B cell (primary cell): ENCODE results near the gene ETV3. TPM values are rescaled to one million over a fixed set of nuclear protein-coding genes. Genes with fewer than 3 reads are reported as not detected.

Source experiments
- ATAC-seq: fragments of 200-7000 bp; cut with Tn5 transposase; one replicate; pipeline ENCODE4 v1.10.0; 2021; ENCODE audit warnings: low read depth, mild to moderate bottlenecking, moderate number of reproducible peaks, moderate library complexity
- CTCF ChIA-PET: fragments of 350-600 bp; sonication (Branson Sonifier 250); formaldehyde crosslinking; loops from one replicate; lab custom pipeline; 2021; ENCODE audit warnings: antibody characterized with exemption, inconsistent platforms; lab: Charles Lee
- POLR2A ChIA-PET: fragments of 350-600 bp; sonication (Branson Sonifier 250); formaldehyde crosslinking; loops from one replicate; lab custom pipeline; 2021; ENCODE audit warnings: antibody characterized with exemption; lab: Charles Lee
- DNase-seq: peaks from one replicate; pipeline ENCODE4 v3.0.0; 2013
- H2AFZ ChIP-seq: 2 replicates; pipeline ENCODE4 v1.6.1; 2012; ENCODE audit warnings: mild to moderate bottlenecking, low read depth, low read length; ENCODE audit not compliant: insufficient read depth, poor library complexity, severe bottlenecking
- H3K27ac ChIP-seq, 2 donors: 1 replicate in 1 of 2; 2 replicates in 1 of 2; pipeline ENCODE4 v1.5.1; 2012 to 2013; ENCODE audit warnings: low read length in 2 of 2, mild to moderate bottlenecking in 2 of 2, moderate library complexity in 1 of 2
- H3K27me3 ChIP-seq, 4 experiments: fragments of 200-600 bp in 1 of 4; sonication (generic) in 1 of 4; replicated peaks in 1 of 4; 1 replicate in 2 of 4; 2 replicates in 2 of 4; pipeline versions ENCODE4 v1.6.1 to v1.7.0; 2013 to 2016; ENCODE audit warnings: low read length in 3 of 4, mild to moderate bottlenecking in 2 of 4, mixed read lengths in 1 of 4, moderate library complexity in 1 of 4; ENCODE audit not compliant: insufficient read depth in 4 of 4, control insufficient read depth in 3 of 4; ENCODE audit errors: control extremely low read depth in 1 of 4
- H3K36me3 ChIP-seq, 2 experiments: replicated peaks in 1 of 2; 1 replicate in 1 of 2; 2 replicates in 1 of 2; pipeline versions ENCODE4 v1.6.1 to v1.7.1; 2013; ENCODE audit warnings: low read length in 1 of 2; ENCODE audit not compliant: insufficient read depth in 2 of 2, control insufficient read depth in 1 of 2; ENCODE audit errors: control extremely low read depth in 1 of 2, extremely low read depth in 1 of 2
- H3K4me1 ChIP-seq, 2 donors: fragments of 200-600 bp in 1 of 2; sonication (generic) in 1 of 2; 1 replicate in 1 of 2; 2 replicates in 1 of 2; pipeline versions ENCODE4 v1.5.1 to v1.6.1; 2013 to 2017; ENCODE audit warnings: low read length in 2 of 2; ENCODE audit not compliant: control insufficient read depth in 2 of 2, insufficient read depth in 2 of 2
- H3K4me2 ChIP-seq: replicated peaks from 2 replicates; pipeline ENCODE3; 2012; ENCODE audit warnings: mild to moderate bottlenecking, low read depth, low read length; ENCODE audit not compliant: poor library complexity, severe bottlenecking
- H3K4me3 ChIP-seq, 5 experiments: fragments of 200-600 bp in 1 of 5; sonication (generic) in 1 of 5; 1 replicate in 3 of 5; 2 replicates in 2 of 5; pipeline versions ENCODE4 v1.5.1 to v1.7.0; 2011 to 2016; ENCODE audit warnings: low read length in 4 of 5, mild to moderate bottlenecking in 4 of 5, low read depth in 2 of 5, control low read depth in 1 of 5, moderate library complexity in 1 of 5; ENCODE audit not compliant: insufficient read depth in 1 of 5; ENCODE audit errors: control extremely low read depth in 1 of 5, extremely low read depth in 1 of 5
- H3K79me2 ChIP-seq: fragments of 200-600 bp; sonication (generic); one replicate; pipeline ENCODE4 v1.6.0; 2016; ENCODE audit warnings: low read length; ENCODE audit not compliant: control insufficient read depth, insufficient read depth
- H3K9ac ChIP-seq: fragments of 200-600 bp; sonication (generic); 2 replicates; pipeline ENCODE4 v1.6.1; 2017; ENCODE audit warnings: mild to moderate bottlenecking, low read length, moderate library complexity
- H3K9me3 ChIP-seq, 3 donors: one replicate each; pipeline versions ENCODE4 v1.6.1 to v1.7.1; 2013; ENCODE audit warnings: low read length in 2 of 3; ENCODE audit not compliant: control insufficient read depth in 2 of 3, insufficient read depth in 1 of 3; ENCODE audit errors: control extremely low read depth in 1 of 3
- H4K20me1 ChIP-seq: 2 replicates; pipeline ENCODE4 v1.6.0; 2012; ENCODE audit warnings: mild to moderate bottlenecking, low read length; ENCODE audit not compliant: insufficient read depth, control insufficient read depth, poor library complexity, severe bottlenecking
- H3K27ac Mint-ChIP-seq: one replicate; pipeline ENCODE4 v1.8.0; 2021; ENCODE audit warnings: mixed read lengths
- H3K27me3 Mint-ChIP-seq: one replicate; pipeline ENCODE4 v1.8.0; 2021; ENCODE audit warnings: mixed read lengths
- H3K4me1 Mint-ChIP-seq: one replicate; pipeline ENCODE4 v1.8.0; 2021; ENCODE audit warnings: mixed read lengths
- H3K4me3 Mint-ChIP-seq: one replicate; pipeline ENCODE4 v1.8.0; 2021; ENCODE audit warnings: mixed read lengths
- H3K9me3 Mint-ChIP-seq: one replicate; pipeline ENCODE4 v1.8.0; 2022; ENCODE audit warnings: mixed read lengths; ENCODE audit not compliant: insufficient read depth
- CTCF ChIP-seq: fragments of 200-600 bp; IDR thresholded peaks from one replicate; pipeline ENCODE4 v1.8.0; 2022; ENCODE audit warnings: antibody characterized with exemption, mild to moderate bottlenecking
- EZH2 ChIP-seq: IDR thresholded peaks from 2 replicates; pipeline ENCODE4 v1.6.1; 2012; ENCODE audit warnings: borderline replicate concordance, low read depth, mild to moderate bottlenecking, moderate library complexity, low read length; ENCODE audit not compliant: insufficient read depth, poor library complexity, severe bottlenecking
- WGBS: methylation state at CpG from one replicate; pipeline ENCODE4 v1.1.5; 2013; ENCODE audit warnings: missing lambda C conversion rate; ENCODE audit not compliant: insufficient coverage; 5-methylcytosine and 5-hydroxymethylcytosine counted together
- intact Hi-C: fragments of 100-400 bp; cut with micrococcal nuclease; formaldehyde crosslinking; loops from one replicate; pipeline ENCODE4 v1.10.0; 2022
- polyA plus RNA-seq: library from polyadenylated mRNA; depleted of rRNA; stranded (reverse); fragments of >200 nt; gene quantifications from 2 replicates; pipeline ENCODE4 v1.2.3, GENCODE V29; 2012
- total RNA-seq, 2 donors: library from RNA; stranded (reverse); fragments of 120-200 nt in 1 of 2; gene quantifications; 1 replicate in 1 of 2; 2 replicates in 1 of 2; pipeline versions ENCODE4 v1.2.3 to v1.2.4, GENCODE V29; 2013 to 2022

Gene ETV3
- total and polyA plus RNA-seq, 2 donors (not counting 1 experiment from before 2014, with no cell fraction given), result 16.7 to 34.1 TPM

- H4K20me1 ChIP-seq, result no peaks in the 10 kb centered on the region
- no peaks in the 10 kb centered on the region for H3K79me2 ChIP-seq
- CTCF ChIA-PET, result interaction anchor here (1.3 kb wide), 1 partner anchor 21 kb away, joined by 3 read pairs; no protein-coding TSS in a partner anchor
- Mint-ChIP-seq H3K4me3 (no peak overlapping the region), H3K4me1 (peaks cover 7% of the 10 kb centered on the region), H3K9me3 (no peaks in the 10 kb centered on the region), H3K27ac (no peak overlapping the region), H3K27me3 (peaks cover 38% of the 10 kb centered on the region)
- H3K36me3 ChIP-seq, result no peaks in the 10 kb centered on the region
- H3K9me3 ChIP-seq, result no peaks in the 10 kb centered on the region
- no peak for TF ChIP-seq EZH2
- POLR2A ChIA-PET, result no interaction called here
- no peak overlapping the region for H3K4me2 ChIP-seq
- H3K27me3 ChIP-seq, result peaks cover 0 to 7% (median 0%) of the 10 kb centered on the region in 4 experiments
- no peak for DNase-seq
- intact Hi-C loops, result no loop called here
- H3K9ac ChIP-seq, result no peak overlapping the region
- ATAC-seq, result no peak
- H2AFZ ChIP-seq, result no peak overlapping the region
- WGBS, result 47% methylated on average over 2 of the region's 3 CpGs
- no peak overlapping the region for H3K4me3 ChIP-seq
- no peak overlapping the region for H3K27ac ChIP-seq
- no peaks in the 10 kb centered on the region for H3K4me1 ChIP-seq
Observed at GRCh38 chr1:157178490-157178889, 40.3 kb upstream of the ETV3 start.

- intact Hi-C loops, result no loop called here
- Histone ChIP-seq H3K36me3 (no peaks in the 10 kb centered on the region), H2AFZ (no peak overlapping the region), H3K9ac (no peak overlapping the region), H3K9me3 (no peaks in the 10 kb centered on the region), H3K4me2 (no peak overlapping the region), H3K27ac (no peak overlapping the region), H3K4me3 (no peak overlapping the region), H3K79me2 (no peaks in the 10 kb centered on the region), H4K20me1 (no peaks in the 10 kb centered on the region), H3K27me3 (peaks cover 0 to 7% (median 0%) of the 10 kb centered on the region in 4 experiments), H3K4me1 (no peaks in the 10 kb centered on the region)
- DNase-seq (no peak), ATAC-seq (no peak)
- H3K4me3 Mint-ChIP-seq, result no peak overlapping the region
- H3K27me3 Mint-ChIP-seq, result peaks cover 38% of the 10 kb centered on the region
- H3K27ac Mint-ChIP-seq, result no peak overlapping the region
- ChIA-PET POLR2A (no interaction called here), CTCF (interaction anchor here (1.0 to 1.6 kb wide), 3 partner anchors 20 to 88 kb away, joined by 3 to 7 read pairs (median 3); no protein-coding TSS in a partner anchor)
- WGBS, result 0% methylated on average over 1 of the region's 4 CpGs
- H3K4me1 Mint-ChIP-seq, result peaks cover 7% of the 10 kb centered on the region
- no peak for TF ChIP-seq CTCF
- TF ChIP-seq EZH2, result no peak
- no peaks in the 10 kb centered on the region for H3K9me3 Mint-ChIP-seq
Observed at GRCh38 chr1:157177733-157178394, 39.7 kb upstream of the ETV3 start.
